Liver (tissue), 9 donors: ENCODE results near the gene MPHOSPH10. TPM values are rescaled to one million over a fixed set of nuclear protein-coding genes. Genes with fewer than 3 reads are reported as not detected.

Experiments
- DNase-seq: peaks from one replicate; pipeline ENCODE4 v3.0.0-alpha.2; 2017; ENCODE audit warnings: low spot score
- H3K27ac ChIP-seq, 2 donors: one replicate each; pipeline ENCODE4 v1.7.0; 2013; ENCODE audit warnings: inconsistent platforms in 2 of 2, low read length in 2 of 2, control low read depth in 1 of 2, low read depth in 1 of 2, mild to moderate bottlenecking in 1 of 2
- H3K27me3 ChIP-seq, 4 donors: one replicate each; pipeline versions ENCODE4 v1.6.1 to v1.7.0; 2013; ENCODE audit warnings: low read length in 3 of 4, inconsistent platforms in 1 of 4, mild to moderate bottlenecking in 1 of 4, moderate library complexity in 1 of 4; ENCODE audit not compliant: control insufficient read depth in 4 of 4, insufficient read depth in 4 of 4
- H3K36me3 ChIP-seq, 4 donors: one replicate each; pipeline versions ENCODE4 v1.6.1 to v1.7.0; 2013; ENCODE audit warnings: low read length in 3 of 4, mild to moderate bottlenecking in 3 of 4, low read depth in 1 of 4, moderate library complexity in 1 of 4; ENCODE audit not compliant: control insufficient read depth in 4 of 4, insufficient read depth in 3 of 4
- H3K4me1 ChIP-seq, 4 donors: one replicate each; pipeline versions ENCODE4 v1.6.1 to v1.7.0; 2013; ENCODE audit warnings: low read length in 3 of 4, mild to moderate bottlenecking in 3 of 4, moderate library complexity in 1 of 4; ENCODE audit not compliant: control insufficient read depth in 4 of 4, insufficient read depth in 4 of 4
- H3K4me3 ChIP-seq, 3 donors: one replicate each; pipeline versions ENCODE4 v1.6.1 to v1.7.0; 2013; ENCODE audit warnings: low read length in 3 of 3, control low read depth in 1 of 3, low read depth in 1 of 3, mild to moderate bottlenecking in 1 of 3
- H3K9ac ChIP-seq, 2 donors: one replicate each; pipeline ENCODE4 v1.7.0; 2013; ENCODE audit warnings: low read length in 2 of 2, mild to moderate bottlenecking in 2 of 2, moderate library complexity in 2 of 2, control low read depth in 1 of 2, low read depth in 1 of 2
- H3K9me3 ChIP-seq, 4 donors: one replicate each; pipeline versions ENCODE4 v1.6.1 to v1.7.0; 2013; ENCODE audit warnings: low read length in 3 of 4; ENCODE audit not compliant: control insufficient read depth in 4 of 4
- ATF3 ChIP-seq: IDR thresholded peaks from 2 replicates; pipeline ENCODE4 v1.6.1; 2016; ENCODE audit warnings: antibody characterized with exemption
- CTCF ChIP-seq: fragments of 150-350 bp; IDR thresholded peaks from 2 replicates; pipeline ENCODE4 v1.5.1; 2017; ENCODE audit warnings: improper control_type of control experiment, low read depth, low read length; ENCODE audit not compliant: missing input control
- EGR1 ChIP-seq, 2 donors: IDR thresholded peaks; 2 replicates each; pipeline ENCODE4 v1.6.1; 2016 to 2018; ENCODE audit warnings: antibody characterized with exemption in 2 of 2, low read depth in 2 of 2
- FOXA1 ChIP-seq: IDR thresholded peaks from 2 replicates; pipeline ENCODE4 v1.6.1; 2016; ENCODE audit warnings: antibody characterized with exemption
- FOXA2 ChIP-seq: IDR thresholded peaks from 2 replicates; pipeline ENCODE4 v1.6.1; 2016; ENCODE audit warnings: antibody characterized with exemption
- GABPA ChIP-seq, 2 donors: IDR thresholded peaks in 1 of 2; conservative IDR thresholded peaks in 1 of 2; 2 replicates each; pipeline ENCODE4 v1.6.1; 2016; ENCODE audit warnings: antibody characterized with exemption in 2 of 2, mild to moderate bottlenecking in 1 of 2, moderate library complexity in 1 of 2
- HNF4A ChIP-seq, 2 donors: conservative IDR thresholded peaks; 2 replicates each; pipeline ENCODE4 v1.6.1; 2016; ENCODE audit warnings: antibody characterized with exemption in 2 of 2, mild to moderate bottlenecking in 2 of 2
- HNF4G ChIP-seq: IDR thresholded peaks from 2 replicates; pipeline ENCODE4 v1.6.1; 2016; ENCODE audit warnings: antibody characterized with exemption
- JUND ChIP-seq, 2 donors: IDR thresholded peaks; 2 replicates each; pipeline ENCODE4 v1.6.1; 2016; ENCODE audit warnings: antibody characterized with exemption in 2 of 2
- MAX ChIP-seq: IDR thresholded peaks from 2 replicates; pipeline ENCODE4 v1.6.1; 2016; ENCODE audit warnings: antibody characterized with exemption
- NR2F2 ChIP-seq: IDR thresholded peaks from 2 replicates; pipeline ENCODE4 v1.6.1; 2016; ENCODE audit warnings: antibody characterized with exemption
- RAD21 ChIP-seq, 2 donors: IDR thresholded peaks; 2 replicates each; pipeline ENCODE4 v1.6.1; 2016; ENCODE audit warnings: antibody characterized with exemption in 2 of 2, mild to moderate bottlenecking in 2 of 2
- RXRA ChIP-seq, 2 donors: IDR thresholded peaks; 2 replicates each; pipeline ENCODE4 v1.6.1; 2017 to 2018; ENCODE audit warnings: antibody characterized with exemption in 2 of 2, mild to moderate bottlenecking in 1 of 2
- SP1 ChIP-seq: IDR thresholded peaks from 2 replicates; pipeline ENCODE4 v1.6.1; 2018; ENCODE audit warnings: antibody characterized with exemption, mild to moderate bottlenecking
- TAF1 ChIP-seq: conservative IDR thresholded peaks from 2 replicates; pipeline ENCODE4 v1.6.1; 2016; ENCODE audit warnings: antibody characterized with exemption, mild to moderate bottlenecking
- YY1 ChIP-seq: IDR thresholded peaks from 2 replicates; pipeline ENCODE4 v1.6.1; 2016; ENCODE audit warnings: antibody characterized with exemption, mild to moderate bottlenecking
- ZBTB33 ChIP-seq: IDR thresholded peaks from 2 replicates; pipeline ENCODE4 v1.6.1; 2016; ENCODE audit warnings: antibody characterized with exemption
- WGBS: extraction: QIAGEN DNeasy Blood & Tissue Kit; methylation state at CpG from one replicate; pipeline ENCODE4 v1.1.7; 2013; 5-methylcytosine and 5-hydroxymethylcytosine counted together
- polyA plus RNA-seq, 2 donors: library from polyadenylated mRNA; stranded (reverse) in 1 of 2; unstranded in 1 of 2; fragments of 200-250 nt in 1 of 2; fragments of >200 nt in 1 of 2; fragmentation: Nextera tagmentation in 1 of 2; extraction: Ambion mirVana in 1 of 2; gene quantifications; one replicate each; pipeline versions ENCODE4 v1.2.1 to v1.2.3, GENCODE V29; 2013 to 2015
- total RNA-seq, 2 donors: library from RNA; depleted of rRNA; stranded (reverse); fragments of >200 nt; gene quantifications; one replicate each; pipeline ENCODE4 v1.2.3, GENCODE V29; 2014
- donor health status: healthy.
- donor health status: healthy.
- donor health status: healthy.
- donor health status: healthy.
- donor health status: healthy.

The MPHOSPH10 gene
- total and polyA plus RNA-seq, 4 donors: 8.7 to 13.6 (median 11.3) TPM

- Histone ChIP-seq H3K27me3 (no peaks in the 10 kb centered on the region), H3K27ac (no peak overlapping the region), H3K4me3 (no peak overlapping the region), H3K36me3 (peaks cover 0 to 8% (median 0%) of the 10 kb centered on the region in 4 donors), H3K4me1 (peaks cover 4 to 17% (median 10%) of the 10 kb centered on the region in 4 donors), H3K9me3 (no peaks in the 10 kb centered on the region), H3K9ac (no peak overlapping the region)
- no peak for TF ChIP-seq GABPA (IDR thresholded peaks at IDR 0.05 in 1 of 2, conservative IDR thresholded peaks at IDR 0.05 in 1 of 2)
- TF ChIP-seq HNF4A (conservative IDR thresholded peaks at IDR 0.05): no peak
- no peak for TF ChIP-seq HNF4G
- TF ChIP-seq MAX: no peak
- no peak for TF ChIP-seq JUND (IDR thresholded peaks at IDR 0.05)
- TF ChIP-seq ATF3: no peak
- no peak for TF ChIP-seq FOXA1
- TF ChIP-seq CTCF: no peak
- no peak for TF ChIP-seq ZBTB33
- TF ChIP-seq FOXA2: no peak
- TF ChIP-seq SP1: no peak
- no peak for TF ChIP-seq NR2F2
- TF ChIP-seq RAD21 (IDR thresholded peaks at IDR 0.05): no peak
- TF ChIP-seq EGR1 (IDR thresholded peaks at IDR 0.05; ENCODE audit: low read depth in 2 of 2): no peak
- TF ChIP-seq RXRA (IDR thresholded peaks at IDR 0.05): no peak
- TF ChIP-seq TAF1: no peak
- TF ChIP-seq YY1: no peak
- no peak for DNase-seq
- 95% methylated on average over 7 of the region's 7 CpGs for WGBS
These were observed 4.7 kb upstream of the MPHOSPH10 start for GRCh38 chr2:71125506-71126294.

GRCh38 chr2:71126957-71127356 lies 3.5 kb upstream of the MPHOSPH10 start:
- no peak for DNase-seq
- Histone ChIP-seq H3K4me1 (peaks cover 6 to 29% (median 17%) of the 10 kb centered on the region in 4 donors), H3K4me3 (no peak overlapping the region), H3K27me3 (no peaks in the 10 kb centered on the region), H3K9ac (no peak overlapping the region), H3K36me3 (peaks cover 0 to 2% (median 0%) of the 10 kb centered on the region in 4 donors), H3K9me3 (no peaks in the 10 kb centered on the region), H3K27ac (no peak overlapping the region)
- WGBS: 72% methylated on average over 3 of the region's 3 CpGs
- TF ChIP-seq YY1 (no peak), ZBTB33 (no peak), NR2F2 (no peak), CTCF (no peak), GABPA (IDR thresholded peaks at IDR 0.05 in 1 of 2, conservative IDR thresholded peaks at IDR 0.05 in 1 of 2) (no peak), JUND (IDR thresholded peaks at IDR 0.05) (no peak), HNF4G (no peak), ATF3 (no peak), RAD21 (IDR thresholded peaks at IDR 0.05) (no peak), RXRA (IDR thresholded peaks at IDR 0.05) (no peak), HNF4A (conservative IDR thresholded peaks at IDR 0.05) (no peak), MAX (no peak), SP1 (no peak), TAF1 (no peak), FOXA2 (no peak), FOXA1 (no peak), EGR1 (IDR thresholded peaks at IDR 0.05; ENCODE audit: low read depth in 2 of 2) (no peak)
